Measurements from ENCODE around the gene DDA1.
A peak's percentile ranks its signal among the peaks of the same experiment; 100 is the strongest.
"Not testable (repeated sequence)": the region's sequence is repeated elsewhere in the genome, so short reads cannot be mapped to it uniquely, and the experiment has no call there.

Gene DDA1

GRCh38 chr19:17281391-17282304 lies 27.7 kb upstream of the DDA1 start, which contains the start of gene ANKLE1:
Gene ANKLE1, plus strand, starts transcription at chr19:17281901. Its CDS starts 20 bp downstream, at chr19:17281921.
- Mint-ChIP-seq H3K4me3 (peak within 1 kb of the TSS; percentile 90), H3K27ac (peak within 1 kb of the TSS; percentile 85), H3K4me1 (ENCODE audit: low read depth) (peaks cover 6% of the 10 kb centered on the region), H3K27me3 (no peaks in the 10 kb centered on the region), H3K9me3 (no peaks in the 10 kb centered on the region), H3K36me3 (ENCODE audit: low read depth) (peaks cover 33% of the 10 kb centered on the region)

- H3K9me3 Mint-ChIP-seq: no peaks in the 10 kb centered on the region
- peaks cover 28% of the 10 kb centered on the region for H3K36me3 Mint-ChIP-seq (ENCODE audit: low read depth)
- H3K27me3 Mint-ChIP-seq: no peaks in the 10 kb centered on the region
- peak overlapping the region; percentile 85 for H3K27ac Mint-ChIP-seq
- peaks cover 6% of the 10 kb centered on the region for H3K4me1 Mint-ChIP-seq (ENCODE audit: low read depth)
- peak overlapping the region; percentile 90 for H3K4me3 Mint-ChIP-seq
These were observed 26.8 kb upstream of the DDA1 start for GRCh38 chr19:17282488-17283125.

GRCh38 chr19:17283504-17283996 lies 25.8 kb upstream of the DDA1 start:
- Mint-ChIP-seq H3K4me1 (ENCODE audit: low read depth) (peaks cover 6% of the 10 kb centered on the region), H3K27me3 (no peaks in the 10 kb centered on the region), H3K4me3 (peak overlapping the region; percentile 90), H3K9me3 (no peaks in the 10 kb centered on the region), H3K36me3 (ENCODE audit: low read depth) (peaks cover 27% of the 10 kb centered on the region), H3K27ac (no peak overlapping the region)

GRCh38 chr19:17285415-17286135 lies 23.8 kb upstream of the DDA1 start:
- Mint-ChIP-seq H3K9me3 (no peaks in the 10 kb centered on the region), H3K27me3 (no peaks in the 10 kb centered on the region), H3K4me3 (no peak overlapping the region), H3K36me3 (ENCODE audit: low read depth) (peaks cover 27% of the 10 kb centered on the region), H3K4me1 (ENCODE audit: low read depth) (peaks cover 6% of the 10 kb centered on the region), H3K27ac (no peak overlapping the region)

- Mint-ChIP-seq H3K4me1 (ENCODE audit: low read depth) (peaks cover 3% of the 10 kb centered on the region), H3K27me3 (no peaks in the 10 kb centered on the region), H3K4me3 (no peak overlapping the region), H3K27ac (no peak overlapping the region), H3K36me3 (ENCODE audit: low read depth) (peaks cover 27% of the 10 kb centered on the region), H3K9me3 (no peaks in the 10 kb centered on the region)
These were observed 23.1 kb upstream of the DDA1 start for GRCh38 chr19:17286263-17286662.

- Mint-ChIP-seq H3K27me3 (no peaks in the 10 kb centered on the region), H3K36me3 (ENCODE audit: low read depth) (peaks cover 27% of the 10 kb centered on the region), H3K9me3 (no peaks in the 10 kb centered on the region), H3K4me1 (ENCODE audit: low read depth) (peaks cover under 1% of the 10 kb centered on the region), H3K27ac (no peak overlapping the region), H3K4me3 (no peak overlapping the region)
These were observed 22.6 kb upstream of the DDA1 start for GRCh38 chr19:17286752-17287151.

- Mint-ChIP-seq H3K27ac (no peak overlapping the region), H3K36me3 (ENCODE audit: low read depth) (peaks cover 18% of the 10 kb centered on the region), H3K4me1 (ENCODE audit: low read depth) (peaks cover 11% of the 10 kb centered on the region), H3K4me3 (no peak overlapping the region), H3K27me3 (no peaks in the 10 kb centered on the region), H3K9me3 (no peaks in the 10 kb centered on the region)
These were observed 19.9 kb upstream of the DDA1 start for GRCh38 chr19:17289489-17289888.

- Mint-ChIP-seq H3K4me1 (ENCODE audit: low read depth) (peaks cover 23% of the 10 kb centered on the region), H3K27ac (peak overlapping the region; percentile 81), H3K36me3 (ENCODE audit: low read depth) (peaks cover 8% of the 10 kb centered on the region), H3K9me3 (no peaks in the 10 kb centered on the region), H3K27me3 (no peaks in the 10 kb centered on the region), H3K4me3 (peak overlapping the region; percentile 88)
These were observed 16.9 kb upstream of the DDA1 start for GRCh38 chr19:17292301-17293074.

GRCh38 chr19:17293605-17294004 lies 15.8 kb upstream of the DDA1 start:
- peaks cover 13% of the 10 kb centered on the region for H3K36me3 Mint-ChIP-seq (ENCODE audit: low read depth)
- H3K27ac Mint-ChIP-seq: no peak overlapping the region
- H3K4me3 Mint-ChIP-seq: no peak overlapping the region
- H3K9me3 Mint-ChIP-seq: no peaks in the 10 kb centered on the region
- no peaks in the 10 kb centered on the region for H3K27me3 Mint-ChIP-seq
- H3K4me1 Mint-ChIP-seq (ENCODE audit: low read depth): peaks cover 23% of the 10 kb centered on the region

GRCh38 chr19:17294051-17294891 lies 15.1 kb upstream of the DDA1 start:
- peaks cover 13% of the 10 kb centered on the region for H3K36me3 Mint-ChIP-seq (ENCODE audit: low read depth)
- H3K9me3 Mint-ChIP-seq: no peaks in the 10 kb centered on the region
- H3K27me3 Mint-ChIP-seq: no peaks in the 10 kb centered on the region
- no peak overlapping the region for H3K4me3 Mint-ChIP-seq
- peaks cover 23% of the 10 kb centered on the region for H3K4me1 Mint-ChIP-seq (ENCODE audit: low read depth)
- H3K27ac Mint-ChIP-seq: no peak overlapping the region

GRCh38 chr19:17295551-17295950 lies 13.8 kb upstream of the DDA1 start:
- H3K9me3 Mint-ChIP-seq, H3K4me3 Mint-ChIP-seq, H3K27ac Mint-ChIP-seq, H3K27me3 Mint-ChIP-seq: not testable (repeated sequence)
- Mint-ChIP-seq H3K4me1 (ENCODE audit: low read depth) (peaks cover 23% of the 10 kb centered on the region), H3K36me3 (ENCODE audit: low read depth) (peaks cover 13% of the 10 kb centered on the region)

GRCh38 chr19:17296273-17296672 lies 13.1 kb upstream of the DDA1 start:
- H3K9me3 Mint-ChIP-seq: no peaks in the 10 kb centered on the region
- H3K27ac Mint-ChIP-seq: no peak overlapping the region
- peaks cover 23% of the 10 kb centered on the region for H3K4me1 Mint-ChIP-seq (ENCODE audit: low read depth)
- no peak overlapping the region for H3K4me3 Mint-ChIP-seq
- peaks cover 13% of the 10 kb centered on the region for H3K36me3 Mint-ChIP-seq (ENCODE audit: low read depth)
- no peaks in the 10 kb centered on the region for H3K27me3 Mint-ChIP-seq

- Mint-ChIP-seq H3K4me3 (no peak overlapping the region), H3K4me1 (ENCODE audit: low read depth) (peaks cover 22% of the 10 kb centered on the region), H3K36me3 (ENCODE audit: low read depth) (peaks cover 15% of the 10 kb centered on the region), H3K27ac (no peak overlapping the region), H3K27me3 (no peaks in the 10 kb centered on the region), H3K9me3 (no peaks in the 10 kb centered on the region)
These were observed 12.4 kb upstream of the DDA1 start for GRCh38 chr19:17296976-17297375.

All from stimulated activated naive CD8-positive, alpha-beta T cell treated with anti-CD3 and anti-CD28 coated beads, Interleukin-15, Interleukin-2, amounts not matched to agents 100 ng/mL and 50 ng/mL, for 24 hours (primary cell).